Esophagus muscularis mucosa (tissue), 4 donors: ENCODE data around the gene NACC1.

Source experiments
- EP300 ChIP-seq: sonication (generic); formaldehyde crosslinking; IDR thresholded peaks from one replicate; pipeline ENCODE4 v1.6.1; 2017; ENCODE audit warnings: antibody characterized with exemption
- POLR2A ChIP-seq: fragments of 450-650 bp; IDR thresholded peaks from one replicate; pipeline ENCODE4 v1.6.1; 2017; ENCODE audit warnings: antibody characterized with exemption, moderate library complexity, mild to moderate bottlenecking, low read depth
- POLR2AphosphoS5 ChIP-seq, 2 donors: sonication (generic); formaldehyde crosslinking; IDR thresholded peaks; one replicate each; pipeline ENCODE4 v1.6.1; 2017; ENCODE audit warnings: antibody characterized with exemption in 2 of 2
- TF ChIP-seq, protein P1 (sequence below), 3 experiments: fragments of 200-600 bp in 2 of 3; fragments of 450-650 bp in 1 of 3; sonication (generic) in 2 of 3; IDR thresholded peaks; one replicate each; pipeline ENCODE4 v1.5.1; 2017 to 2019; ENCODE audit warnings: antibody characterized with exemption in 3 of 3, mild to moderate bottlenecking in 2 of 3, moderate library complexity in 1 of 3

DNA sequence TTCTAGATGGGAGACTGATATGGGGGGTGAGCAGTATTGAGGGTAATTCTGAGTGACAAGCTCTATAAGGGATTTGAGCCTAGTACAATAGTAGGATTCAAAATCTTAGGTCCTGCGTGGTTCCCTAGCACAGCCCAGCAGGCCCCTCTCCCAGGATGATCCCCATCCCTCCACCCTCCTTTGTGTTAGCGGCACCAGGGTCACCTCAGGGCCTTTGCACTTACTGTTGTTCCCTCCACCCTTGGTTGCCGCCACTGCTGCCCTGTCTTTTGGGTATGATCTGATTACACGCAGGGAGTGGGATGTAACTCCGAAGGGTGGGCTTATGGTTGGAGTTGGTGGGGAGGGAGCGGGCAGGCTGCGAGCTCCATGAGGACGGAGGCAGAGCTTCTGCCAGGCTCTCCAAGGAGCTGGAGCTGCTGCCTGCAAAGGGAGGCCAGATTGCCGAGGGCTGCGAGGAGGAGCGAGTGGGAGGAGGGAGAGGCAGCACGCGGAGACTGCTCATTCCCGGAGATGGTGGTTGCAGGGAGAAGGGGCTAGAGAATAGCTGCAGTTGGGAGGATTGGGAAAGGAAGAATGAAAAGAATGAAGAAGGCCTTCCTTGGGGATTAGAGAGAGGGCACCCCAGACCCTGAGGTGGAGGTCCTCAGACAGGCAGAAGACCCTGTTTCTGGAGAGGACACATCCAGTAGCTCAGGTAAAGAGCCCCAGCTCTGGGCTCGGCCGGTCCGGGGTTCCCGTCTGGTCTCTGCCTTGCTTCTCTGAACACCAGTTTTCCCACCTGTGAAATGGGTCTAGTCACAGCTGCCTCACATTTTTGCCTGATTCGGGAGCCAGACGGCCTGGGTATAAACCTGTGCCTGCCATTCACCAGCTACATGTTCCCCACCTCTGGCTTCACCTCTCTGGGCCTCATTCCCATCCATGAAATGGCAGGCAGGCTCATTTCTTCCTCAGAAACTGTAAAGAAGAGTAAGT is 5.2 kb downstream of the NACC1 start:
- TF ChIP-seq POLR2A, result no peak
- TF ChIP-seq, protein P1, sequence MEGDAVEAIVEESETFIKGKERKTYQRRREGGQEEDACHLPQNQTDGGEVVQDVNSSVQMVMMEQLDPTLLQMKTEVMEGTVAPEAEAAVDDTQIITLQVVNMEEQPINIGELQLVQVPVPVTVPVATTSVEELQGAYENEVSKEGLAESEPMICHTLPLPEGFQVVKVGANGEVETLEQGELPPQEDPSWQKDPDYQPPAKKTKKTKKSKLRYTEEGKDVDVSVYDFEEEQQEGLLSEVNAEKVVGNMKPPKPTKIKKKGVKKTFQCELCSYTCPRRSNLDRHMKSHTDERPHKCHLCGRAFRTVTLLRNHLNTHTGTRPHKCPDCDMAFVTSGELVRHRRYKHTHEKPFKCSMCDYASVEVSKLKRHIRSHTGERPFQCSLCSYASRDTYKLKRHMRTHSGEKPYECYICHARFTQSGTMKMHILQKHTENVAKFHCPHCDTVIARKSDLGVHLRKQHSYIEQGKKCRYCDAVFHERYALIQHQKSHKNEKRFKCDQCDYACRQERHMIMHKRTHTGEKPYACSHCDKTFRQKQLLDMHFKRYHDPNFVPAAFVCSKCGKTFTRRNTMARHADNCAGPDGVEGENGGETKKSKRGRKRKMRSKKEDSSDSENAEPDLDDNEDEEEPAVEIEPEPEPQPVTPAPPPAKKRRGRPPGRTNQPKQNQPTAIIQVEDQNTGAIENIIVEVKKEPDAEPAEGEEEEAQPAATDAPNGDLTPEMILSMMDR (IDR thresholded peaks at IDR 0.05), result no peak
- TF ChIP-seq POLR2AphosphoS5 (IDR thresholded peaks at IDR 0.05), result no peak
- no peak for TF ChIP-seq EP300
